GM19438 (cell line): ENCODE results near the gene CYP27A1.

ENCODE experiments used
- ATAC-seq: cut with Tn5 transposase; IDR thresholded peaks from one replicate; pipeline ENCODE4 v1.9.1; 2021; ENCODE audit warnings: low read depth; ENCODE audit not compliant: unreplicated experiment

CYP27A1 gene

DNA sequence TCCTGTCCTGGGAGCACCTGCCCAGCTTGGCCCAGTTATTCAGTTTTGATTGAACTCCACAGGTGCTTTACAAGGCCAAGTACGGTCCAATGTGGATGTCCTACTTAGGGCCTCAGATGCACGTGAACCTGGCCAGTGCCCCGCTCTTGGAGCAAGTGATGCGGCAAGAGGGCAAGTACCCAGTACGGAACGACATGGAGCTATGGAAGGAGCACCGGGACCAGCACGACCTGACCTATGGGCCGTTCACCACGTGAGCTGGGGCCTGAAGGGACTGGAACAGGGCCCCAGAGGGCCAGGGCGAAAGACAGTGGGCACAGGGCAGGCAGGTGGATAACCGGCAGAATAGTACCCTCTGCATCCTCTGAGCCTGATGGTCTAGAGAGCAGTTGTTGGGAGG is 27.6 kb downstream of the CYP27A1 start:
- no peak for ATAC-seq

- ATAC-seq: no peak
These were observed 28.3 kb downstream of the CYP27A1 start for GRCh38 chr2:218810256-218810655.

GRCh38 chr2:218811382-218811781 is 29.4 kb downstream of the CYP27A1 start:
- ATAC-seq: no peak

DNA sequence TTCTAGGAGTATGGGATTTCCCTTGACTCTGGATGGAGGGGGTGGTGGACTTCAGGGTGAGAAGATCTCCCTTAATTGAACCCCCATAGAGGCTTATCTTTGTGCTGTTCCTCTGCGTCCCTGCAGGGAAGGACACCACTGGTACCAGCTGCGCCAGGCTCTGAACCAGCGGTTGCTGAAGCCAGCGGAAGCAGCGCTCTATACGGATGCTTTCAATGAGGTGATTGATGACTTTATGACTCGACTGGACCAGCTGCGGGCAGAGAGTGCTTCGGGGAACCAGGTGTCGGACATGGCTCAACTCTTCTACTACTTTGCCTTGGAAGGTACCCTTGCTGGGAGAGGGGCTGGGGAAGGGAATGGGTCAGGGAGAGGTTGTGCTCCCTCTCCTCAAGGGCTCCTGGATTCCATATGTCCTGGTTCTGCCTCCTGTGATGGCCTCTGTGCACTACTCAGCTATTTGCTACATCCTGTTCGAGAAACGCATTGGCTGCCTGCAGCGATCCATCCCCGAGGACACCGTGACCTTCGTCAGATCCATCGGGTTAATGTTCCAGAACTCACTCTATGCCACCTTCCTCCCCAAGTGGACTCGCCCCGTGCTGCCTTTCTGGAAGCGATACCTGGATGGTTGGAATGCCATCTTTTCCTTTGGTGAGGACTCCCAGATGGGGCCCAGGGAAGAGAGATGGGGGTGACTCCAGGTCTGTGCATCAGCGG is 30.3 kb downstream of the CYP27A1 start:
- no peak for ATAC-seq

DNA sequence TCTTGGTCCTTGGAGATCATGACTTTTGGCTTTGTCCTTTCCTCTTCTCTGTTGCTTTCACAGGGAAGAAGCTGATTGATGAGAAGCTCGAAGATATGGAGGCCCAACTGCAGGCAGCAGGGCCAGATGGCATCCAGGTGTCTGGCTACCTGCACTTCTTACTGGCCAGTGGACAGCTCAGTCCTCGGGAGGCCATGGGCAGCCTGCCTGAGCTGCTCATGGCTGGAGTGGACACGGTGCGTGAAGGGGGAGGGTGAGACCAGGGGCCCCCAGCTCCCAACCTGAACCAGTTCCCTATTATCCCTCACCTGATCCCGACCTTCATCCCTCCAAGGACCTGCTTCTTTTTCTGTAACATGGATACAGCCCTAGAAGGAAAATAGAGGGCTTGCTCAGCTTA is 30.9 kb downstream of the CYP27A1 start:
- ATAC-seq: no peak

GRCh38 chr2:218813771-218814460 is 32.0 kb downstream of the CYP27A1 start:
- no peak for ATAC-seq

DNA sequence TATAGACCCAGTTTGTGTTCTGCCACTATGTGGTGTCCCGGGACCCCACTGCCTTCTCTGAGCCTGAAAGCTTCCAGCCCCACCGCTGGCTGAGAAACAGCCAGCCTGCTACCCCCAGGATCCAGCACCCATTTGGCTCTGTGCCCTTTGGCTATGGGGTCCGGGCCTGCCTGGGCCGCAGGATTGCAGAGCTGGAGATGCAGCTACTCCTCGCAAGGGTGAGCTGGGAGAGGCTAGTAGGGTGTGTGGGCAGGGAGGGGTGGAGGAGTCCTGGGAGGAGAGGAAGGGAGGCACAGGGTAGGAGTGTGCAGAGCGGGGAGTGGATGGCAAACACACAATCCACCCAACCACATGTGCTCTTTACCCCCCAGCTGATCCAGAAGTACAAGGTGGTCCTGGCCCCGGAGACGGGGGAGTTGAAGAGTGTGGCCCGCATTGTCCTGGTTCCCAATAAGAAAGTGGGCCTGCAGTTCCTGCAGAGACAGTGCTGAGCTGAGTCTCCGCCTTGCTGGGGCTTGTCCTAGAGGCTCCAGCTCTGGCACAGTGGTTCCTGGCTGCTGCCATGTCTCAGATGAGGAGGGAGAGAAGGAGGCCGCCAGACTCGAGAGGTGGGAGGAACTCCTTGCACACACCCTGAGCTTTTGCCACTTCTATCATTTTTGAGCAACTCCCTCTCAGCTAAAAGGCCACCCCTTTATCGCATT is 32.7 kb downstream of the CYP27A1 start:
- ATAC-seq: no peak

GRCh38 chr2:218815244-218815637 is 33.3 kb downstream of the CYP27A1 start:
- ATAC-seq: no peak

DNA sequence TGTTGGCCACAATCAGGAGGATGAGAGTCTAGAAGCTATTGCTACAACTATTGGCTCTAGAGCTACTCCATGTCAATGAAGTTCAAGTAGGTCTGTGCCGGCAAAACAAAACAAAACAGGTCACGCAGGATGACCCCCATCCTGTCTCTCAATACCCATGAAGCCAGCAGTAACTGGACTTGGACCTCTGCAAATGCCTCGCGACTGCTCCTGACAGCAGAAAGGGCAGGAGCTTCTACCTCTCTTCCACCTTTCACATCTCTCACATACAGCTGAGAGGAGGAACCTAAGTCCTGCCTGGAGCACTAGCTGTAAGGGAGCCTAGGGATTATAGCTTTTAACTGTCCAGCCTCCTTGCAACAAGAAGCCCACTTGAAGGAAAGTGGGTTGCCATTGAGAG is 33.7 kb downstream of the CYP27A1 start:
- no peak for ATAC-seq

DNA sequence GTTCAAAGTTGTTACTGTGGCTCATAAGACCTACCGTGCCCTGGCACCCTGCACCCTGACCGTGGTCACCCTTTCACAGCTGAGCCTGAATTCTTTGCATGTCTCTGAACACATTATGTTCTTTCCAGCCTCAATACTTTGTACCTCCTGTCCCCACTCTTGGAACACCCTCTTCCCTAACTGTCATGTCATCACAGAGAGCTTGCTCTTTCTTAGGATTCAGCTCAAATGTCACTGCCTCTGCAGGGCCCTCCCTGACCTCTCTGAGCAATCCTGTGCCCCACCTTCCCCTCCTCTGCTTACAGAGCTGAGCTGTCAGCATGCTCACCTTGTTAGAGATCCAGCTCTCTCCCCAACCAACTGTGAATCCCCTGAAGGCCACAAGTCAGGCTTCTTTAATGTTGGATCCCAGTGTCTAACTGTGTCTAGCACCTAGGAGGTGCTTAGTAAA is 34.6 kb downstream of the CYP27A1 start:
- no peak for ATAC-seq

- no peak for ATAC-seq
These were observed 37.1 kb downstream of the CYP27A1 start for GRCh38 chr2:218819093-218819492.

DNA sequence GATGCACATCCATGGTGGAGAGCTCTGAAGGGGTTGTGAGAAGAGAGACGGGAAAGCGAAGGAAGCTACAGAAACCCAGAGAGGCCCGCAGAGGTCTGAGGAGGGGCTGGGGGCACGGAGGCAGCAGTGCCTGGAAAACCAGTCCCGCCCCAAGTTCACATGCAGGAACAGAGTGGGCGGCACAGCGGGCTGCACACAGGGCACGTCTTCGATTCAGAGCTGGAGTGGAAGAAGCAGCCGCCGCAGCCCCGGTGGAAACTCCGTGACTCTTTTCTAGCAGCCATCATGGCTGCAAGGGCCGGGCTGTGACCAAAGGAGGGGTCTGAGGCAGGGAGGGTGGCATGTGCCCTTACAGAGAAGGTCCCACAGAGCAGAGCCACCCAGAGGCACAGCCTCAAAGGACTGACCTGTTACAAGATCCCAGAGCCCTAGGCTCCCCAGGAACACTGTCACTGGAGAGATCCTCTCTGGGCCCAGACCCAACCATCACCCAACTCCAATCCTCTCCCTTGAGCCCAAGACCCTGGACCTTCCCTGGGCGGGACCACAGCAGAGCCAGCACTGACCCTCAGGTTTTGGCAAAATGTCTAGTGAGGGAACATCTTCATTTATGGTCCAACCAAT is 38.9 kb downstream of the CYP27A1 start:
- no peak for ATAC-seq

GRCh38 chr2:218821605-218822211 is 39.8 kb downstream of the CYP27A1 start:
- no peak for ATAC-seq

DNA sequence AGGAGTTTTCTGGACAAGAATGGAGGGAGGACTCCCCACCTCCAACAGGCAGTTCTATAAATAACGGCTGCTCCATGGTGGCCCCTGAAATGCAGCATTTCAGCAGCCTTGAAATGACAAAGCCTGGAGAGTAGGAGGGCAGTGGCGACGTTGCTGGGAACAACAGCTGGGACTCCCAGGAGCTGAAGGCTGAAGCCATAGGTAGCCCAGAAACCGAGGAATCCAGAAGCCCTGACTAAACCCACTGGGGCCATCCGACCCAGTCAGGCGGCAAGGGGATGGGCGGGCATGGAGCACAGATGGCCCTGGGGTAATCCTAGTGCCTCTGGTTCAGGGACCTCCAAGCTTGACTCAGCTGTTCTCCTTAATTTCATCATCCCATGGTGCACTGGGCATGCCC is 40.7 kb downstream of the CYP27A1 start:
- ATAC-seq: no peak

DNA sequence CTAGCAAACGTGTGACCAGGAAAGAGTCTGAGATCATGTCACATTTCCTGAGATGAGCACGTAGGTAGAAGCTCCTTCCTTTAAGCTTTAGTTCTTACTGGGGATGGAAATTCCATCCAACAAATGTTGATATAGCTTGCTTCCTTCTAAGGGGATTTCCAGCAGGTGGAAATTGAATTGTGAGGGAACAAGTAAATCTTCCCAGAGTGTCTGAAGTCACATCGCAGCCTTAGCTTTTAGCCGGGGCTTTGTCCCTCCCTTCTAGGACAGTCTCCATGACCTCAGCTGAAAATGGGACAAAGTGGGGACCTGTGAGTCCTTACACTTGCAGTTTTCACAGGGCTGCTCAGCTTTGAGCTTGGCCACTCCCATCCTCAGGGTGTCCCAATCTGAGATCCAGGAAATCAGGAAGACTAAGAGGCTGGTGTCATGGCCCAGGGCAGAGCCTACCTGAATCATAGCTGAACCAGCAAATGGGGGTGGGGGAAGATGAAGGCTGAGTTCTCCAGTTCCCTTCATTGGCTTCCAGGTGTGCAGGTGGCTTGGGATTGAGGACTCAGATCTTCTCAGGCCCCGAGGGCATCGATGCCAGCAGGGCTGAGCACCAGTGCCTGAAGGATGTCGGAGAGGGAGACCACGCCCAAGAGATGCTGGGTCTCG is 41.4 kb downstream of the CYP27A1 start:
- ATAC-seq: no peak

GRCh38 chr2:218824004-218824403 is 42.1 kb downstream of the CYP27A1 start:
- no peak for ATAC-seq

- ATAC-seq: no peak
These were observed 44.8 kb downstream of the CYP27A1 start for GRCh38 chr2:218826791-218827190.

GRCh38 chr2:218827701-218828476 is 45.9 kb downstream of the CYP27A1 start:
- ATAC-seq: no peak

GRCh38 chr2:218828477-218828778 is 46.5 kb downstream of the CYP27A1 start:
- ATAC-seq: no peak
